Measurements from ENCODE around the gene AGAP1. TPM values are rescaled to one million over a fixed set of nuclear protein-coding genes. Genes with fewer than 3 reads are reported as not detected.

AGAP1 gene
- total and polyA plus RNA-seq, 7 donors: 4.2 to 21.6 (median 16.6) TPM

DNA sequence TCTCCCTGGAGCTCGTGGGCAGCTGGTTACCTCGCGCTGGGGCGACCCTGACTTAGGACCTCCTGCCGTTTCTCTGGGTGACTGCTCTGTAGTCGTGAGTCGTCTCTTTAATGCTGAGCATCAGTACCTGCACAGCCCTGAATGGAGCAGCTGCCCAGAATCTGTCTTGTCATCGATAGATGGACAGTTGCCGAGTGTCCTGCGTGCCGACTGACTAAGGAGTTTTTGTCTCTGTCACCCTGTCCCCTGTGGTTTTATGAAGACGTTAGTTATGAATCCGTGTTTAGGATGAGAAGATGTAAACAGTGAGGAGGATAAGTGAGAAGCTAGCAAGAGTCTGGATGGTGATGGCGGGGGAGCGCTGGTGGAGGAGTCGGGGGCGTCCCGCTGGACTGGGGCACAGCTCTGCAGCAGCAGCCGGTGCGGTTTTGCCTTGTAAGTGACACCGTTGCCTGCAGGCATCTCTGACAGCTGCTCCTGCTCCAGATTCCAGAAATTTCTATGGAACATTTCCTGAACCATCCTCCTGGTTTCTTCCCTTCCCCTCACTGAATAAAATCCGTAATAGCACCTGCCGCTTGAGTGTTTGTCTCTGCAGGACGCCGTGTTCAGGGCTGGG, 13.3 kb downstream of the AGAP1 start:
- intact Hi-C loops (cut with DNase I): no loop called here
- 46 to 65% (median 52%) methylated on average over 25 of the region's 25 CpGs for WGBS, 3 donors
- no peaks in the 10 kb centered on the region for H3K27me3 ChIP-seq (ENCODE audit: insufficient read depth in 3 of 3, low read length in 2 of 3)
- DNase-seq (no peak), ATAC-seq (peak; percentile 55 to 78 (median 65))
- no peaks in the 10 kb centered on the region for H3K36me3 ChIP-seq (ENCODE audit: insufficient read depth in 1 of 2, low read depth in 1 of 2)
- peak overlapping the region; percentile 33 for H3K4me3 ChIP-seq
- H3K4me1 ChIP-seq: peaks cover 45% of the 10 kb centered on the region
- H3K27ac ChIP-seq: peak overlapping the region; percentile 64
- H3K9me3 ChIP-seq: no peaks in the 10 kb centered on the region
- TF ChIP-seq, protein P1, sequence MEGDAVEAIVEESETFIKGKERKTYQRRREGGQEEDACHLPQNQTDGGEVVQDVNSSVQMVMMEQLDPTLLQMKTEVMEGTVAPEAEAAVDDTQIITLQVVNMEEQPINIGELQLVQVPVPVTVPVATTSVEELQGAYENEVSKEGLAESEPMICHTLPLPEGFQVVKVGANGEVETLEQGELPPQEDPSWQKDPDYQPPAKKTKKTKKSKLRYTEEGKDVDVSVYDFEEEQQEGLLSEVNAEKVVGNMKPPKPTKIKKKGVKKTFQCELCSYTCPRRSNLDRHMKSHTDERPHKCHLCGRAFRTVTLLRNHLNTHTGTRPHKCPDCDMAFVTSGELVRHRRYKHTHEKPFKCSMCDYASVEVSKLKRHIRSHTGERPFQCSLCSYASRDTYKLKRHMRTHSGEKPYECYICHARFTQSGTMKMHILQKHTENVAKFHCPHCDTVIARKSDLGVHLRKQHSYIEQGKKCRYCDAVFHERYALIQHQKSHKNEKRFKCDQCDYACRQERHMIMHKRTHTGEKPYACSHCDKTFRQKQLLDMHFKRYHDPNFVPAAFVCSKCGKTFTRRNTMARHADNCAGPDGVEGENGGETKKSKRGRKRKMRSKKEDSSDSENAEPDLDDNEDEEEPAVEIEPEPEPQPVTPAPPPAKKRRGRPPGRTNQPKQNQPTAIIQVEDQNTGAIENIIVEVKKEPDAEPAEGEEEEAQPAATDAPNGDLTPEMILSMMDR (IDR thresholded peaks at IDR 0.05): no peak

GRCh38 chr2:235507928-235508327, 14.1 kb downstream of the AGAP1 start:
- TF ChIP-seq, protein P1 (IDR thresholded peaks at IDR 0.05): no peak
- Histone ChIP-seq H3K36me3 (ENCODE audit: insufficient read depth in 1 of 2, low read depth in 1 of 2) (no peaks in the 10 kb centered on the region), H3K27ac (no peak overlapping the region), H3K4me1 (peaks cover 42% of the 10 kb centered on the region), H3K9me3 (no peaks in the 10 kb centered on the region), H3K27me3 (ENCODE audit: insufficient read depth in 3 of 3, low read length in 2 of 3) (no peaks in the 10 kb centered on the region), H3K4me3 (no peak overlapping the region)
- DNase-seq: no peak
- WGBS, 3 donors: 96 to 98% (median 97%) methylated on average over 6 of the region's 6 CpGs
- no peak for ATAC-seq
- intact Hi-C loops (cut with DNase I): no loop called here

DNA sequence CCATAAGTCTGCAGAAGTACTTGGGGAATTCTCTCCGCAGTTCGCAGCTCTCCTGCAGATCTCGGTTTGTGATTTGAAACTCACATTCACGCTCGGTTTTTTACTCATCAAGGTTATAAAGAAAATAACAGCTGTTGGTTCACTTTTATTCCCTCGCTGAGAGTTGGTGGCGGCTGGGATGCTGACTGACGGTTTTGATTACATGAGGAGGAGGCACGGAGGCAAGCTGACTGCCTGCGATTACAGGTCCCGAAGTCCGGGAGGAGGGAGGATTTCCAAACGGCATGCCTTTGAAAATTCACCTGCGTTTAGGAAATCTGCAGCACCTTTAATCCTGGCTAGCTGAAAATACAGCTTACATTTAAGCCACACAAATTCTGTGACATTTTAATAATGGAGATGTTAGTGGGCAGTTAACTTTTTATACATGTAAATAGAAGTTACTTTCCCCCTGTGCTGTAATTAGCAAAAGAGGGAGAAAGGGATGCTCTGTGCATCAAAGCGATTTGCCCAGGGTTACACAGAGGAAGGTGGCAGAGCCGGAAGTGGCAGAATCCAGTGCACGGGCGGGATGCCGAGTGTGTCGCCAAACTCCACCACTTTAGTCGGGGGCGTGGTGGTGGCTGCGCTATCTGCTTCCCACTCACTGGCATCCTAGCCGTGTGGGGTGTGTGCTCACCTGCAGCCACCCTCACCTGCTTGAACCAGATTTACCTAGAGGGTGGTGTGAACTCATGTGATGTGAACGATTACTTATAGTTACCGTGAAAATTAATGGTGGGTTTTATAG, 14.7 kb downstream of the AGAP1 start:
- Histone ChIP-seq H3K27ac (no peak overlapping the region), H3K4me1 (peaks cover 42% of the 10 kb centered on the region), H3K36me3 (ENCODE audit: insufficient read depth in 1 of 2, low read depth in 1 of 2) (no peaks in the 10 kb centered on the region), H3K9me3 (no peaks in the 10 kb centered on the region), H3K4me3 (no peak overlapping the region), H3K27me3 (ENCODE audit: insufficient read depth in 3 of 3, low read length in 2 of 3) (no peaks in the 10 kb centered on the region)
- TF ChIP-seq, protein P1 (IDR thresholded peaks at IDR 0.05): no peak
- ATAC-seq (no peak), DNase-seq (no peak)
- intact Hi-C loops (cut with DNase I): no loop called here
- 81 to 91% (median 87%) methylated on average over 26 of the region's 26 CpGs for WGBS, 3 donors

GRCh38 chr2:235510318-235510717, 16.5 kb downstream of the AGAP1 start:
- Histone ChIP-seq H3K27me3 (ENCODE audit: insufficient read depth in 3 of 3, low read length in 2 of 3) (no peaks in the 10 kb centered on the region), H3K4me3 (no peak overlapping the region), H3K27ac (no peak overlapping the region), H3K9me3 (no peaks in the 10 kb centered on the region), H3K36me3 (ENCODE audit: insufficient read depth in 1 of 2, low read depth in 1 of 2) (no peaks in the 10 kb centered on the region), H3K4me1 (peaks cover 52% of the 10 kb centered on the region)
- TF ChIP-seq, protein P1 (IDR thresholded peaks at IDR 0.05): no peak
- 51 to 65% (median 63%) methylated on average over 4 of the region's 4 CpGs for WGBS, 3 donors
- no peak for DNase-seq
- no peak for ATAC-seq
- intact Hi-C loops (cut with DNase I): no loop called here
